ENCODE data around the gene CTNND2.

- TF ChIP-seq CTCF (IDR thresholded peaks at IDR 0.05 in 8 of 11, conservative IDR thresholded peaks at IDR 0.05 in 3 of 11), result no peak
- no peak for TF ChIP-seq POLR2A (IDR thresholded peaks at IDR 0.05)
Measured at GRCh38 chr5:11121885-11122284, 782.4 kb downstream of the CTNND2 start.
